Right lobe of liver (tissue), 6 donors: ENCODE data around the gene MXD3. TPM values are rescaled to one million over a fixed set of nuclear protein-coding genes. Genes with fewer than 3 reads are reported as not detected.
A peak's percentile ranks its signal among the peaks of the same experiment; 100 is the strongest.

Source experiments
- ATAC-seq, 4 donors: fragments of 200-7000 bp; cut with Tn5 transposase; one replicate each; pipeline ENCODE4 v1.9.1; 2020; ENCODE audit warnings: mild to moderate bottlenecking in 4 of 4, moderate library complexity in 4 of 4
- DNase-seq, 3 donors: peaks; one replicate each; pipeline ENCODE4 v3.0.0-alpha.2; 2020
- H3K27ac ChIP-seq, 3 donors: fragments of 200-600 bp; one replicate each; pipeline ENCODE4 v1.8.0; 2022
- H3K27me3 ChIP-seq, 2 donors: fragments of 200-600 bp; one replicate each; pipeline ENCODE4 v1.8.0; 2022
- H3K36me3 ChIP-seq, 4 donors: fragments of 200-600 bp; sonication (generic) in 1 of 4; one replicate each; pipeline versions ENCODE4 v1.5.1 to v1.8.0; 2017 to 2022; ENCODE audit warnings: control low read depth in 1 of 4
- H3K4me1 ChIP-seq, 4 donors: fragments of 200-600 bp; sonication (generic) in 1 of 4; one replicate each; pipeline versions ENCODE4 v1.5.1 to v1.8.0; 2017 to 2022; ENCODE audit warnings: control low read depth in 1 of 4
- H3K4me3 ChIP-seq, 3 donors: fragments of 200-600 bp; one replicate each; pipeline ENCODE4 v1.8.0; 2022
- H3K9me3 ChIP-seq, 4 donors: fragments of 200-600 bp; sonication (generic) in 1 of 4; one replicate each; pipeline versions ENCODE4 v1.5.1 to v1.8.0; 2017 to 2022; ENCODE audit warnings: control low read depth in 1 of 4
- POLR2A ChIP-seq: fragments of 450-650 bp; IDR thresholded peaks from one replicate; pipeline ENCODE4 v1.6.1; 2017; ENCODE audit warnings: antibody characterized with exemption, mild to moderate bottlenecking
- WGBS: methylation state at CpG from one replicate; pipeline ENCODE4 v1.1.6; 2018; ENCODE audit warnings: low coverage, low lambda C conversion rate; ENCODE audit not compliant: insufficient coverage; ENCODE audit errors: missing lambda C conversion rate; 5-methylcytosine and 5-hydroxymethylcytosine counted together
- intact Hi-C, 2 donors: fragments of 100-400 bp; cut with DNase I; formaldehyde crosslinking; loops; one replicate each; pipeline versions ENCODE4 v1.11.2 to v1.14.1; 2022
- total RNA-seq, 6 experiments: library from RNA; depleted of rRNA in 2 of 6; stranded (reverse); fragments of >200 nt in 2 of 6; fragmentation: NEBNext Ultra II Directional in 3 of 6; extraction: Animal tissue kit (Norgen Biotek cat#: 25700) in 3 of 6; gene quantifications; one replicate each; pipeline versions ENCODE4 v1.1.0 to v1.2.4, GENCODE V29; 2016 to 2023
- TF ChIP-seq, protein P1 (sequence below), 4 donors: fragments of 200-600 bp in 3 of 4; fragments of 450-650 bp in 1 of 4; IDR thresholded peaks; one replicate each; pipeline versions ENCODE4 v1.5.1 to v1.8.0; 2016 to 2022; ENCODE audit warnings: antibody characterized with exemption in 4 of 4, mild to moderate bottlenecking in 2 of 4
- donor health status: DM: no; HTN: yes; CAD: no.
- donor health status: DM: no; HTN: no; CAD: no.
- donor health status: DM: no; HTN: no; CAD: no.
- donor health status: DM: no; HTN: yes; CAD: no.
- donor health status: DM: no; HTN: yes; CAD: no.

MXD3 gene
- total RNA-seq, 6 experiments from 2014 or later = 2.2 to 6.2 (median 4.9) TPM

DNA sequence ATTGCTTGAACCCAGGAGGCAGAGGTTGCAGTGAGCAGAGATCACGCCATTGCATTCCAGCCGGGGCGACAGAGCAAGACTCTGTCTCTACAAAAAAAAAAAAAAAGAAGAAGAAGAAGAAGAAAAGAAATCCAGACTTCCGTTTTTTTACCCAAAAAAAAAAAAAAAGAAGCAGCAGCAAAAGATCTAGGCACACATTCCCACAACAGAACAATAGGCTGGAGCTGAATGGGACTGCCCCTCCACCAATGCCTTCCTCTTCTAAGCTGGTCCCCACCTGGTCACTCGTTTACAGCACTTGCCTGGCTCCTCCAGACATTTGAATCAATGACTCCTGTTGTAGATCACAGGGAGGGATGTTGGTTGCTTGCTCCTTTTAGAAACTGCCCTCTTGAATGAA lies 41.4 kb upstream of the MXD3 start:
- WGBS = 50% methylated on average over 1 of the region's 5 CpGs
- ATAC-seq (no peak), DNase-seq (peak in 1 of 3 donors; percentile 5)
- Histone ChIP-seq H3K9me3 (no peaks in the 10 kb centered on the region), H3K4me3 (no peak overlapping the region), H3K36me3 (peaks cover 0 to 6% (median 0%) of the 10 kb centered on the region in 4 donors), H3K4me1 (peaks cover 0 to 71% (median 21%) of the 10 kb centered on the region in 4 donors), H3K27ac (peak overlapping the region in 1 of 3 donors; percentile 71), H3K27me3 (no peaks in the 10 kb centered on the region)
- TF ChIP-seq, protein P1, sequence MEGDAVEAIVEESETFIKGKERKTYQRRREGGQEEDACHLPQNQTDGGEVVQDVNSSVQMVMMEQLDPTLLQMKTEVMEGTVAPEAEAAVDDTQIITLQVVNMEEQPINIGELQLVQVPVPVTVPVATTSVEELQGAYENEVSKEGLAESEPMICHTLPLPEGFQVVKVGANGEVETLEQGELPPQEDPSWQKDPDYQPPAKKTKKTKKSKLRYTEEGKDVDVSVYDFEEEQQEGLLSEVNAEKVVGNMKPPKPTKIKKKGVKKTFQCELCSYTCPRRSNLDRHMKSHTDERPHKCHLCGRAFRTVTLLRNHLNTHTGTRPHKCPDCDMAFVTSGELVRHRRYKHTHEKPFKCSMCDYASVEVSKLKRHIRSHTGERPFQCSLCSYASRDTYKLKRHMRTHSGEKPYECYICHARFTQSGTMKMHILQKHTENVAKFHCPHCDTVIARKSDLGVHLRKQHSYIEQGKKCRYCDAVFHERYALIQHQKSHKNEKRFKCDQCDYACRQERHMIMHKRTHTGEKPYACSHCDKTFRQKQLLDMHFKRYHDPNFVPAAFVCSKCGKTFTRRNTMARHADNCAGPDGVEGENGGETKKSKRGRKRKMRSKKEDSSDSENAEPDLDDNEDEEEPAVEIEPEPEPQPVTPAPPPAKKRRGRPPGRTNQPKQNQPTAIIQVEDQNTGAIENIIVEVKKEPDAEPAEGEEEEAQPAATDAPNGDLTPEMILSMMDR (IDR thresholded peaks at IDR 0.05) = no peak
- TF ChIP-seq POLR2A = no peak
- intact Hi-C loops = no loop called here

DNA sequence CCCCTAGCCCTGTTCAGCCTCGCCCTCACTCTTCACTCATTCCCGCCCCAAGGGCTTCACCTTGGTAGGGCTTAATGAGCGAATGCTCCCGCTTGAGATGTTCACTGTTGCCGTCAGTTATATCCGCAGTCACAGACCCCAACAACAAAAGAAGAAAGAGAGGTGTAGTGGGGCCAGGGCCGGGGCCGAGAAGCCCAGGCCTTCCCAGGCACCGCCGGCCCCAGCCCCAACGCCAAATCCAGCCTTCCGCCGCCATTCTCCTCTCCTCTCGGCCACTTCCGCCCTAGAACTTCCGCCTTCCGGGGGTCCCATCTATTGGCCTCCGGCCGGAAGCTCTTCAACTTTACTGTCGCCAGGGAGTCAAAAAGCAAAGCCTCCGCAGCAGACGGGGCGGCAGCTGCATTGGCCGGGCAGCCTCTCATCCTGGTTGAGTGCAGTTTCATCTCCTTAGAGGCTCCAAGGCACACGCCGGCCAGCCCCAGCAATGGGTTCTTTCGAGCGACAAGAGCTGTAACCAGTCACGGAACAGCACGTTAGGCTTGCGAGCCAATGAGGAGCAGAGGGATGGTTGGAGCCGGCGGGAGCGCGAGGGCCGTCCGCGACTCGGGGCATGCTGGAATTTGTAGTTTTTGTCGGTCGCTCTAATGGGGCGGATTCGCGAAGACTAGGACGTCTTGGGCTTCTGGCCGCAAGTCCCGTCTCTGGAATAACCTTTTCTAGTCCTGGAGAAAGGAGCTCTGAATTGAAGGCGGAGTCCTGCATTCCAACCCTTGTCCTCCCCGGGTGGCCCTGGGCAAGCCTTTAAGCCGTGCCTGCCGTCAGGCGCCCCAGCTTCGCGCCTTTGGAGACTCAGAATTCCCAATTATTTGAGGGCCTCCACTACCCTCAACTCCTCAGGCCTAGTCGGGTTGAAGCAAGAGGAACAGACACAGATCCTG lies 40.0 kb upstream of the MXD3 start, which contains the start of gene LMAN2:
Gene LMAN2 (minus strand): TSS at position 277 of the 938 bp plus-strand sequence. CDS start 21 bp downstream, at position 256.
- Histone ChIP-seq H3K4me1 (peaks cover 0 to 72% (median 27%) of the 10 kb centered on the region in 4 donors), H3K27me3 (no peaks in the 10 kb centered on the region), H3K27ac (peak within 1 kb of the TSS; percentile 78 to 85 (median 81)), H3K36me3 (peaks cover 0 to 7% (median 0%) of the 10 kb centered on the region in 4 donors), H3K4me3 (peak within 1 kb of the TSS; percentile 72 to 96 (median 85)), H3K9me3 (no peaks in the 10 kb centered on the region)
- TF ChIP-seq, protein P1 (IDR thresholded peaks at IDR 0.05) = no peak
- peak; percentile 50 for TF ChIP-seq POLR2A
- DNase-seq (peak; percentile 92 to 96 (median 94)), ATAC-seq (peak; percentile 87 to 97 (median 93))
- intact Hi-C loops = no loop called here
- 3% methylated on average over 16 of the region's 55 CpGs for WGBS

DNA sequence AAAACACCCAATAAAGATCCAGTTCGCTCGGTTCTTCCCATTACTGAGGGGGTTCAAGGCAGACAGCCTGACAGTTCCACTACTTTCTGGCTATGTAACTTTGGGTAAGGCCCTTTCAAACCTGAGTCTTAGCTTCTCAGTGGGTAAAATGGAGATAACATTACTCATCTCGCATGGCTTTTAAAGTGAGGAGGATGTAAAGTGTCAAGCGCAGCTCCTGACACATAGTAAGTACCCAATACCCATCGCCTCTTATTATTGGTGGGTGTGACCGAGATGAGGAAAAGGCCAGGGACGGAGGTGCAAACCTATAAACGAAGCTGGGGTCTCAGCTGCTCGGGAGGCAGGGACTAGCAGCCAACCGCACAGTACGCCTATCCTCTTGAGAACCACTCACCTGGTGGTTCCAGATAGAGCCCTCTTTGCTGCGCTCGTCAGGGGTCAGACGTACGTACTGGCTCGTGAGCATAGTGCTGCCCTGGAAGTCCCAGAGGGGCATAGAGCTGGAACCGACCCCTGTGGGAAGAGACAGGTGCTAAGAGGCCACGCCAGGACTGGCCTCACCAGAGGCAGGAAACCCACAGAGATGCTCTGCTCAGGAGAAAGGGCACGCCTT lies 39.2 kb upstream of the MXD3 start:
- 17% methylated on average over 7 of the region's 19 CpGs for WGBS
- H3K9me3 ChIP-seq = no peaks in the 10 kb centered on the region

DNA sequence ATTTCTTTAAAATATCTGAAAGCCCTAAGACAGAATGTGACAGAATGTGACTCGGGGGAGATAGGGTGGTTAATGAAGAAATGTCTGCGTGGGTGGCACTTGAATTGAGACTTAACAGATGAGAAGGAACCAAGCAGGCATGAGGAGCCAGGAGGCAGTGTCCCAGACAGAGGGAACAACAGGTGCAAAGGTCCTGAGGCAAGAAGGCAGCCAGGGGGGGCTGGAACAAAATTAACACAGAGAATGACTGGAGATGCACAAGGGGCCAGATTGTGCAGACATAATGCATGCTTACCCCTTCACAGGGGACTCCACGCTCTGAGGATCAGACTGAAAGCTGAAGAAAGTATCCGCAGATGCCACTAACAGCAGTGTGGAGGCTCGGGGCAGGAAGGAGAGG lies 38.1 kb upstream of the MXD3 start:
- no peak for TF ChIP-seq POLR2A
- TF ChIP-seq, protein P1 (IDR thresholded peaks at IDR 0.05) = no peak
- WGBS = 61% methylated on average over 5 of the region's 5 CpGs
- Histone ChIP-seq H3K27ac (no peak overlapping the region), H3K4me1 (peaks cover 0 to 79% (median 28%) of the 10 kb centered on the region in 4 donors), H3K27me3 (no peaks in the 10 kb centered on the region), H3K4me3 (peak overlapping the region in 2 of 3 donors; percentile 72 to 96), H3K36me3 (peaks cover 0 to 7% (median under 1%) of the 10 kb centered on the region in 4 donors), H3K9me3 (no peaks in the 10 kb centered on the region)
- intact Hi-C loops = no loop called here
- DNase-seq (peak in 2 of 3 donors; percentile 2 to 11), ATAC-seq (no peak)

More for the DNA sequence above, 39.2 kb upstream of the MXD3 start:
- Histone ChIP-seq H3K27me3 (no peaks in the 10 kb centered on the region), H3K4me1 (peaks cover 0 to 80% (median 26%) of the 10 kb centered on the region in 4 donors), H3K4me3 (peak overlapping the region; percentile 72 to 96 (median 85)), H3K27ac (peak overlapping the region; percentile 78 to 85 (median 81)), H3K36me3 (peaks cover 0 to 7% (median 0%) of the 10 kb centered on the region in 4 donors)
- intact Hi-C loops = no loop called here
- no peak for TF ChIP-seq POLR2A
- TF ChIP-seq, protein P1 (IDR thresholded peaks at IDR 0.05) = no peak
- ATAC-seq (no peak), DNase-seq (no peak)
